SK-N-SH treated with all-trans-retinoic acid at 6 μM for 48 hours (cell line): ENCODE results near the gene ENC1.

Experiments used
- ATAC-seq: fragments of 200-7000 bp; cut with Tn5 transposase; 3 replicates; pipeline ENCODE4 v1.9.1; 2020; ENCODE audit warnings: mild to moderate bottlenecking, moderate library complexity
- BACH2 ChIP-seq: fragments of 250-450 bp; sonication (Bioruptor Pico); IDR thresholded peaks from 2 replicates; pipeline ENCODE4 v1.9.0; 2021; ENCODE audit warnings: mild to moderate bottlenecking, borderline replicate concordance
- CREB5 ChIP-seq: fragments of 250-450 bp; sonication (Bioruptor Pico); IDR thresholded peaks from 2 replicates; pipeline ENCODE4 v1.5.1; 2020; ENCODE audit warnings: low read depth, mild to moderate bottlenecking, moderate library complexity
- CSDC2 ChIP-seq: fragments of 250-450 bp; sonication (Bioruptor Pico); IDR thresholded peaks from 2 replicates; pipeline ENCODE4 v1.5.0; 2020; ENCODE audit warnings: mild to moderate bottlenecking, moderate library complexity
- GLIS3 ChIP-seq: fragments of 250-450 bp; sonication (Bioruptor Pico); IDR thresholded peaks from 2 replicates; pipeline ENCODE4 v1.5.0; 2020; ENCODE audit warnings: mild to moderate bottlenecking, moderate library complexity
- ISL1 ChIP-seq: fragments of 250-450 bp; sonication (Bioruptor Pico); IDR thresholded peaks from 2 replicates; pipeline ENCODE4 v2.1.2; 2022; ENCODE audit warnings: mild to moderate bottlenecking, moderate library complexity
- OSR1 ChIP-seq: fragments of 250-450 bp; sonication (Bioruptor Pico); IDR thresholded peaks from 2 replicates; pipeline ENCODE4 v1.8.0; 2022; ENCODE audit warnings: moderate library complexity, mild to moderate bottlenecking, inconsistent platforms
- PATZ1 ChIP-seq: fragments of 250-450 bp; sonication (Bioruptor Pico); IDR thresholded peaks from 2 replicates; pipeline ENCODE4 v1.8.0; 2020; ENCODE audit warnings: mild to moderate bottlenecking, moderate library complexity, borderline replicate concordance
- PPARA ChIP-seq: fragments of 250-450 bp; sonication (Bioruptor Pico); IDR thresholded peaks from 2 replicates; pipeline ENCODE4 v1.5.0; 2020; ENCODE audit warnings: mild to moderate bottlenecking, borderline replicate concordance
- RARB ChIP-seq: fragments of 250-450 bp; sonication (Bioruptor Pico); IDR thresholded peaks from 2 replicates; pipeline ENCODE4 v1.8.0; 2021; ENCODE audit warnings: mild to moderate bottlenecking, moderate library complexity
- SNAI2 ChIP-seq: fragments of 250-450 bp; sonication (Bioruptor Pico); IDR thresholded peaks from 2 replicates; pipeline ENCODE4 v1.5.0; 2020; ENCODE audit warnings: mild to moderate bottlenecking, moderate library complexity
- TCF4 ChIP-seq: fragments of 250-450 bp; sonication (Bioruptor Pico); IDR thresholded peaks from 2 replicates; pipeline ENCODE4 v1.8.0; 2021; ENCODE audit warnings: mild to moderate bottlenecking, moderate library complexity, borderline replicate concordance
- TOX ChIP-seq: fragments of 250-450 bp; sonication (Bioruptor Pico); IDR thresholded peaks from 2 replicates; pipeline ENCODE4 v1.8.0; 2021; ENCODE audit warnings: mild to moderate bottlenecking, moderate library complexity, borderline replicate concordance
- ZC3H10 ChIP-seq: fragments of 250-450 bp; sonication (Bioruptor Pico); IDR thresholded peaks from 2 replicates; pipeline ENCODE4 v1.5.1; 2021; ENCODE audit warnings: mild to moderate bottlenecking, moderate library complexity
- ZFP3 ChIP-seq: fragments of 250-450 bp; sonication (Bioruptor Pico); IDR thresholded peaks from 2 replicates; pipeline ENCODE4 v1.5.0; 2020; ENCODE audit warnings: mild to moderate bottlenecking, moderate library complexity
- ZFP30 ChIP-seq: fragments of 450-650 bp; formaldehyde crosslinking; IDR thresholded peaks from 2 replicates; pipeline ENCODE4 v1.5.0; 2022; ENCODE audit warnings: mild to moderate bottlenecking, moderate library complexity
- ZNF565 ChIP-seq: fragments of 450-650 bp; formaldehyde crosslinking; conservative IDR thresholded peaks from 2 replicates; pipeline ENCODE4 v1.5.0; 2020; ENCODE audit warnings: low read depth, mild to moderate bottlenecking, moderate library complexity
- ZNF70 ChIP-seq: fragments of 450-650 bp; formaldehyde crosslinking; IDR thresholded peaks from 2 replicates; pipeline ENCODE4 v1.5.0; 2020; ENCODE audit warnings: mild to moderate bottlenecking, moderate library complexity
- ZNF8 ChIP-seq: fragments of 450-650 bp; formaldehyde crosslinking; IDR thresholded peaks from 2 replicates; pipeline ENCODE4 v1.5.0; 2020; ENCODE audit warnings: mild to moderate bottlenecking, moderate library complexity
- TF ChIP-seq, protein P1 (sequence below): fragments of 250-450 bp; sonication (Bioruptor Pico); IDR thresholded peaks from 2 replicates; pipeline ENCODE4 v1.5.0; 2020; ENCODE audit warnings: mild to moderate bottlenecking, moderate library complexity
- TF ChIP-seq, protein P2 (sequence below): fragments of 250-450 bp; sonication (Bioruptor Pico); IDR thresholded peaks from 2 replicates; pipeline ENCODE4 v1.8.0; 2021; ENCODE audit warnings: low read depth, mild to moderate bottlenecking, moderate library complexity, borderline replicate concordance

Gene ENC1

DNA sequence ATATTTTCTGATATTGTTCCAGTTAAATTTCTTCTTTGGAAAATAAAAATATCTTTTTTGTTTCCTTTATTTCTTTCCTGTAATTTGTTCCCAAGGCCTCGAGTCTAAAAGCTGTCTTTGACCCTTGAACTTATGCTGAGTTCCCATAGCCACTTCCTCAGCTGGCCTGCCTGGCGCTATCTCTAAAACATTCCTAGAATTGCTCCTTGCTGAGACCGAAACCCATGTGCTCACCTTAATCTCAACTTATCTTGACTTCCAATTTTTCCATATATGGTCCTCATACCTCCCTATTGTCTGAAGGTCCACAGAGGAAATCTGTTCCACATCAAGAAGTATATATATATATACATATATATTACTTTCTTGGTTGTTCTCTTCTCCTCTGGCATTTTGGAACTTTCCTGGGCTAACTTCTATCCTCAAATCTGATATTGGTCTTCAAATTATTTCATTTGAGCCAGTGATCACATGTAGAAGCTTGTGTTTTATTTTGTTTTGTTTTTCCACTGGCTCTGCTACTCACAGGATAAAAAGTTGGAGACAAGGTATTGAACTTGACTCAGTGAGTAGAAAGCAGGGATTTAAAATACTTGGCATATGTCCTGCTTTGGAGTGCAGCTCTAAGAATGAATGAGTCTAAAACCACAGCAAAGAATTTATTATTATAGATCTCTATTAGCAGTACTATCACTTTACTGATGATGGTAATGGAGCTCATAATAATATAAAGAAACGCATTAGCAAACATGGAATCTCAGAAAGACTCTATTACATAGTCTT is 45.2 kb downstream of the ENC1 start:
- ATAC-seq = peak; percentile 62; the same call in 2 of the 3 replicates
- peak; percentile 29; the same call in 1 of the 2 replicates for TF ChIP-seq ISL1 (CRISPR knock-in tag)
- TF ChIP-seq, protein P1, sequence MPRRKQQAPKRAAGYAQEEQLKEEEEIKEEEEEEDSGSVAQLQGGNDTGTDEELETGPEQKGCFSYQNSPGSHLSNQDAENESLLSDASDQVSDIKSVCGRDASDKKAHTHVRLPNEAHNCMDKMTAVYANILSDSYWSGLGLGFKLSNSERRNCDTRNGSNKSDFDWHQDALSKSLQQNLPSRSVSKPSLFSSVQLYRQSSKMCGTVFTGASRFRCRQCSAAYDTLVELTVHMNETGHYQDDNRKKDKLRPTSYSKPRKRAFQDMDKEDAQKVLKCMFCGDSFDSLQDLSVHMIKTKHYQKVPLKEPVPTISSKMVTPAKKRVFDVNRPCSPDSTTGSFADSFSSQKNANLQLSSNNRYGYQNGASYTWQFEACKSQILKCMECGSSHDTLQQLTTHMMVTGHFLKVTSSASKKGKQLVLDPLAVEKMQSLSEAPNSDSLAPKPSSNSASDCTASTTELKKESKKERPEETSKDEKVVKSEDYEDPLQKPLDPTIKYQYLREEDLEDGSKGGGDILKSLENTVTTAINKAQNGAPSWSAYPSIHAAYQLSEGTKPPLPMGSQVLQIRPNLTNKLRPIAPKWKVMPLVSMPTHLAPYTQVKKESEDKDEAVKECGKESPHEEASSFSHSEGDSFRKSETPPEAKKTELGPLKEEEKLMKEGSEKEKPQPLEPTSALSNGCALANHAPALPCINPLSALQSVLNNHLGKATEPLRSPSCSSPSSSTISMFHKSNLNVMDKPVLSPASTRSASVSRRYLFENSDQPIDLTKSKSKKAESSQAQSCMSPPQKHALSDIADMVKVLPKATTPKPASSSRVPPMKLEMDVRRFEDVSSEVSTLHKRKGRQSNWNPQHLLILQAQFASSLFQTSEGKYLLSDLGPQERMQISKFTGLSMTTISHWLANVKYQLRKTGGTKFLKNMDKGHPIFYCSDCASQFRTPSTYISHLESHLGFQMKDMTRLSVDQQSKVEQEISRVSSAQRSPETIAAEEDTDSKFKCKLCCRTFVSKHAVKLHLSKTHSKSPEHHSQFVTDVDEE = no peak
- no peak for TF ChIP-seq ZNF70 (CRISPR knock-in tag)
- TF ChIP-seq ZFP30 = no peak

DNA sequence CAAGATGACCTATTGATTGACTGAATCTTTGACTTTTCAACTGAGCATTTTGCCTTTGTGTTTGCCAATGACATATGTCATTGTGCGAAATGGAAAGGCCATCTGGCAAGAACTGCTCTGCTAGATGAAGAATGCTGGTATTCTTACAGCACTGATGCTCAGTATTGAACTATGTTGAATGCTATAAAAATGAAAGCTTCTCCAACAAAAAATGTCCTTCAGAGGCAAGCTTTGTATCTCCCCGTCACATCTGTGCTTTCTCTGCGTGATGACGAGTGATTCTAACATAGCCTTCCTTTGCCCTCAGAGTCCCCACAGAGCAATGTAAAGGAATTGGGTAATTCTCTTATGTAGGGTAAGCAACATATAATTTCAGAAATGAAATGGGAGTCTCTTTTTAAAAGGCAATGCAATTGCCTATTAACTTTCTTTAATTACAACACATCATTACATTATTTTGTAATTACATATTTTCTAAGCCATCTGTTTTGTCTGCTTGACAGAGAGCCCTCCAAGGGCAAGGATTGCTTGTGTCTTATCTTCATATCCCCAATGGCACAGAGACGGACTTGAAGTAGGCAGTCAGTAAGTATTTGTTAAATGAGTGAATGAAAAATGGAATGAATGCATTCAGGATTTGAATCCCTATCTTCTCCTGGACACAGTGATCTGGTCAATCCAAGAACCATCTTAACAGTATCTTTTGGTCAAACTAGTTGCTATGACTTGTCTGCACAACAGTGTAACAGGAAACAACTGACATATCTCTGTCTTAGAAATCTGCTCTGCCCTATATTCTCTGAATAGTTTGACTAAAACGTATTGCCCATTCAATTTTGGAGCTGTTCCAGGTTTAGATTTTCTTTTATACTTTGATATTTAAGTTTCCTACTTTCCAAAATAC is 46.1 kb downstream of the ENC1 start:
- peak; percentile 61; the same call in 2 of the 3 replicates for ATAC-seq
- TF ChIP-seq ZNF565 (CRISPR knock-in tag) = no peak
- no peak for TF ChIP-seq ISL1 (CRISPR knock-in tag)
- TF ChIP-seq, protein P1 = no peak
- TF ChIP-seq TCF4 (CRISPR knock-in tag) = no peak
- no peak for TF ChIP-seq ZC3H10
- TF ChIP-seq ZFP3 (CRISPR knock-in tag) = no peak
- TF ChIP-seq PATZ1 = no peak
- no peak for TF ChIP-seq RARB (CRISPR knock-in tag)
- TF ChIP-seq GLIS3 (CRISPR knock-in tag) = no peak
- TF ChIP-seq CREB5 (CRISPR knock-in tag) = no peak
- no peak for TF ChIP-seq SNAI2 (CRISPR knock-in tag)
- TF ChIP-seq BACH2 = no peak
- TF ChIP-seq PPARA = no peak
- no peak for TF ChIP-seq CSDC2 (CRISPR knock-in tag)
- no peak for TF ChIP-seq ZNF8 (CRISPR knock-in tag)
- no peak for TF ChIP-seq ZNF70 (CRISPR knock-in tag)

- ATAC-seq = no peak
- no peak for TF ChIP-seq ZNF8 (CRISPR knock-in tag)
- TF ChIP-seq, protein P2, sequence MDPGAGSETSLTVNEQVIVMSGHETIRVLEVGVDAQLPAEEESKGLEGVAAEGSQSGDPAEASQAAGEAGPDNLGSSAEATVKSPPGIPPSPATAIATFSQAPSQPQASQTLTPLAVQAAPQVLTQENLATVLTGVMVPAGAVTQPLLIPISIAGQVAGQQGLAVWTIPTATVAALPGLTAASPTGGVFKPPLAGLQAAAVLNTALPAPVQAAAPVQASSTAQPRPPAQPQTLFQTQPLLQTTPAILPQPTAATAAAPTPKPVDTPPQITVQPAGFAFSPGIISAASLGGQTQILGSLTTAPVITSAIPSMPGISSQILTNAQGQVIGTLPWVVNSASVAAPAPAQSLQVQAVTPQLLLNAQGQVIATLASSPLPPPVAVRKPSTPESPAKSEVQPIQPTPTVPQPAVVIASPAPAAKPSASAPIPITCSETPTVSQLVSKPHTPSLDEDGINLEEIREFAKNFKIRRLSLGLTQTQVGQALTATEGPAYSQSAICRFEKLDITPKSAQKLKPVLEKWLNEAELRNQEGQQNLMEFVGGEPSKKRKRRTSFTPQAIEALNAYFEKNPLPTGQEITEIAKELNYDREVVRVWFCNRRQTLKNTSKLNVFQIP (CRISPR knock-in tag) = no peak
- no peak for TF ChIP-seq GLIS3 (CRISPR knock-in tag)
- no peak for TF ChIP-seq ZFP30
- no peak for TF ChIP-seq PPARA
- no peak for TF ChIP-seq OSR1 (CRISPR knock-in tag)
- no peak for TF ChIP-seq TOX (CRISPR knock-in tag)
- TF ChIP-seq RARB (CRISPR knock-in tag) = no peak
- TF ChIP-seq, protein P1 = no peak
- no peak for TF ChIP-seq CSDC2 (CRISPR knock-in tag)
Measured at GRCh38 chr5:74589204-74590056, 51.1 kb downstream of the ENC1 start.
